IMR-90 (cell line): ENCODE data around the gene SRMS. TPM values are rescaled to one million over a fixed set of nuclear protein-coding genes. Genes with fewer than 3 reads are reported as not detected.

Experiments used
- ATAC-seq: fragments of 200-7000 bp; cut with Tn5 transposase; 2 replicates; pipeline ENCODE4 v1.9.1; 2020; ENCODE audit warnings: low read depth, mild to moderate bottlenecking, moderate library complexity
- BruUV-seq: library from RNA; stranded (reverse); fragments of 400-500 nt; replicated peaks from 2 replicates; lab custom pipeline; 2021; lab: Mats Ljungman, UMichigan
- CTCF ChIA-PET: fragments of 300-600 bp; formaldehyde crosslinking; extraction: SDS; loops from one replicate; lab custom pipeline; 2021; ENCODE audit warnings: antibody characterized with exemption; lab: Yijun Ruan, JAX
- POLR2A ChIA-PET: fragments of 300-600 bp; sonication (Branson Sonifier 250); formaldehyde crosslinking; loops from one replicate; lab custom pipeline; 2022; ENCODE audit warnings: antibody characterized with exemption; ENCODE audit not compliant: unreplicated experiment; lab: Charles Lee
- DNase-seq: peaks from one replicate; pipeline ENCODE4 v3.0.0; 2013
- H2AFZ ChIP-seq: replicated peaks from 2 replicates; pipeline ENCODE3; 2013; ENCODE audit warnings: low read length, mild to moderate bottlenecking; ENCODE audit not compliant: poor library complexity
- H2AK5ac ChIP-seq: 2 replicates; pipeline ENCODE4 v1.6.1; 2013; ENCODE audit warnings: low read depth, low read length, inconsistent platforms
- H2AK9ac ChIP-seq: replicated peaks from 2 replicates; pipeline ENCODE3; 2013; ENCODE audit warnings: mild to moderate bottlenecking, low read depth, low read length, moderate library complexity; ENCODE audit not compliant: poor library complexity
- H2BK120ac ChIP-seq: 2 replicates; pipeline ENCODE4 v1.6.1; 2013; ENCODE audit warnings: low read depth, low read length, inconsistent platforms
- H2BK15ac ChIP-seq: 3 replicates; pipeline ENCODE4 v1.6.1; 2013; ENCODE audit warnings: low read depth, low read length, inconsistent platforms
- H2BK20ac ChIP-seq: 2 replicates; pipeline ENCODE4 v1.6.1; 2013; ENCODE audit warnings: low read depth, mild to moderate bottlenecking, inconsistent platforms, low read length, moderate library complexity
- H2BK5ac ChIP-seq: 2 replicates; pipeline ENCODE4 v1.6.1; 2013; ENCODE audit warnings: mild to moderate bottlenecking, low read depth, low read length, inconsistent platforms; ENCODE audit not compliant: poor library complexity, severe bottlenecking
- H3K14ac ChIP-seq: replicated peaks from 2 replicates; pipeline ENCODE4 v1.6.1; 2013; ENCODE audit warnings: low read depth, low read length, inconsistent platforms
- H3K18ac ChIP-seq: 2 replicates; pipeline ENCODE4 v1.6.1; 2013; ENCODE audit warnings: low read depth, low read length, control low read depth
- H3K23ac ChIP-seq: 2 replicates; pipeline ENCODE4 v1.6.1; 2013; ENCODE audit warnings: low read depth, low read length, inconsistent platforms
- H3K27ac ChIP-seq: 2 replicates; pipeline ENCODE4 v1.5.1; 2013; ENCODE audit warnings: mild to moderate bottlenecking, control low read depth, low read length; ENCODE audit not compliant: insufficient read depth
- H3K27me3 ChIP-seq: 2 replicates; pipeline ENCODE4 v1.6.1; 2013; ENCODE audit warnings: low read length; ENCODE audit not compliant: control insufficient read depth, insufficient read depth
- H3K36me3 ChIP-seq: 2 replicates; pipeline ENCODE4 v1.6.1; 2013; ENCODE audit warnings: low read length, mixed read lengths; ENCODE audit not compliant: control insufficient read depth, insufficient read depth
- H3K4ac ChIP-seq: 2 replicates; pipeline ENCODE4 v1.6.1; 2013; ENCODE audit warnings: low read depth, low read length, inconsistent platforms
- H3K4me1 ChIP-seq: 2 replicates; pipeline ENCODE4 v1.6.1; 2013; ENCODE audit warnings: low read length, mixed read lengths; ENCODE audit not compliant: control insufficient read depth, insufficient read depth
- H3K4me2 ChIP-seq: 2 replicates; pipeline ENCODE4 v1.6.1; 2013; ENCODE audit warnings: low read depth, mild to moderate bottlenecking, control low read depth, low read length, moderate library complexity
- H3K4me3 ChIP-seq: 2 replicates; pipeline ENCODE4 v1.5.1; 2013; ENCODE audit warnings: low read depth, mild to moderate bottlenecking, control low read depth, low read length, moderate library complexity; ENCODE audit not compliant: insufficient read depth
- H3K56ac ChIP-seq: 2 replicates; pipeline ENCODE4 v1.6.1; 2013; ENCODE audit warnings: low read length, inconsistent platforms; ENCODE audit not compliant: insufficient read depth; ENCODE audit errors: extremely low read depth
- H3K79me1 ChIP-seq, 2 experiments: 2 replicates each; pipeline ENCODE4 v1.6.1; 2013; ENCODE audit warnings: low read length in 2 of 2, inconsistent platforms in 1 of 2, low read depth in 1 of 2
- H3K9ac ChIP-seq: 2 replicates; pipeline ENCODE4 v1.6.1; 2013; ENCODE audit warnings: low read depth, low read length, control low read depth
- H3K9me1 ChIP-seq: 2 replicates; pipeline ENCODE4 v1.6.1; 2013; ENCODE audit warnings: low read length, inconsistent platforms; ENCODE audit not compliant: insufficient read depth
- H3K9me3 ChIP-seq: 2 replicates; pipeline ENCODE4 v1.6.1; 2013; ENCODE audit warnings: low read length; ENCODE audit not compliant: control insufficient read depth, insufficient read depth
- H4K20me1 ChIP-seq: 2 replicates; pipeline ENCODE4 v1.6.1; 2013; ENCODE audit warnings: low read length, inconsistent platforms; ENCODE audit not compliant: insufficient read depth
- H4K5ac ChIP-seq: 2 replicates; pipeline ENCODE4 v1.6.1; 2013; ENCODE audit warnings: mild to moderate bottlenecking, low read depth, low read length, control low read depth
- H4K8ac ChIP-seq, 2 experiments: 2 replicates each; pipeline ENCODE4 v1.6.1; 2013; ENCODE audit warnings: low read depth in 2 of 2, low read length in 2 of 2, control low read depth in 1 of 2, inconsistent platforms in 1 of 2
- H4K91ac ChIP-seq: 2 replicates; pipeline ENCODE4 v1.6.1; 2013; ENCODE audit warnings: low read depth, low read length, inconsistent platforms; ENCODE audit not compliant: insufficient read depth
- BHLHE40 ChIP-seq: fragments of 150-350 bp; IDR thresholded peaks from 2 replicates; pipeline ENCODE4 v1.6.1; 2016; ENCODE audit warnings: mild to moderate bottlenecking, low read depth, low read length
- CEBPB ChIP-seq: IDR thresholded peaks from 2 replicates; pipeline ENCODE4 v1.6.1; 2012; ENCODE audit warnings: low read depth, low read length, improper control_type of control experiment
- CHD1 ChIP-seq: IDR thresholded peaks from 2 replicates; pipeline ENCODE4 v1.6.1; 2012; ENCODE audit warnings: low read depth, low read length, improper control_type of control experiment
- CTCF ChIP-seq: conservative IDR thresholded peaks from 2 replicates; pipeline ENCODE4 v1.5.1; 2012; ENCODE audit warnings: mild to moderate bottlenecking, low read depth, low read length, improper control_type of control experiment
- ELK1 ChIP-seq: fragments of 150-350 bp; IDR thresholded peaks from 2 replicates; pipeline ENCODE4 v1.6.1; 2016; ENCODE audit warnings: low read depth, mild to moderate bottlenecking, low read length, moderate library complexity, borderline replicate concordance
- FOS ChIP-seq: fragments of 150-350 bp; IDR thresholded peaks from 2 replicates; pipeline ENCODE4 v1.6.1; 2016; ENCODE audit warnings: low read depth, low read length
- MAFK ChIP-seq: IDR thresholded peaks from 2 replicates; pipeline ENCODE4 v1.6.1; 2012; ENCODE audit warnings: low read depth, low read length, improper control_type of control experiment
- MAZ ChIP-seq: IDR thresholded peaks from 2 replicates; pipeline ENCODE4 v1.6.1; 2012; ENCODE audit warnings: low read depth, mild to moderate bottlenecking, low read length, improper control_type of control experiment, moderate library complexity, borderline replicate concordance
- MXI1 ChIP-seq: IDR thresholded peaks from 2 replicates; pipeline ENCODE4 v1.6.1; 2012; ENCODE audit warnings: low read depth, mild to moderate bottlenecking, low read length, moderate library complexity, borderline replicate concordance
- NFE2L2 ChIP-seq: fragments of 150-350 bp; IDR thresholded peaks from 2 replicates; pipeline ENCODE4 v1.6.1; 2016; ENCODE audit warnings: low read depth, mild to moderate bottlenecking, low read length
- POLR2A ChIP-seq: IDR thresholded peaks from 2 replicates; pipeline ENCODE4 v1.6.1; 2012; ENCODE audit warnings: mild to moderate bottlenecking, low read depth, low read length
- RAD21 ChIP-seq: IDR thresholded peaks from 2 replicates; pipeline ENCODE4 v1.6.1; 2012; ENCODE audit warnings: low read length, improper control_type of control experiment
- RCOR1 ChIP-seq: IDR thresholded peaks from 2 replicates; pipeline ENCODE4 v1.6.1; 2012; ENCODE audit warnings: mild to moderate bottlenecking, low read length, improper control_type of control experiment; ENCODE audit not compliant: insufficient replicate concordance
- RFX5 ChIP-seq: IDR thresholded peaks from 2 replicates; pipeline ENCODE4 v1.8.0; 2012; ENCODE audit warnings: low read depth, mild to moderate bottlenecking, low read length, moderate library complexity
- SMC3 ChIP-seq: fragments of 150-350 bp; IDR thresholded peaks from 2 replicates; pipeline ENCODE4 v1.6.1; 2016; ENCODE audit warnings: low read depth, mild to moderate bottlenecking, antibody characterized with exemption, low read length, moderate library complexity
- USF2 ChIP-seq: fragments of 150-350 bp; IDR thresholded peaks from 2 replicates; pipeline ENCODE4 v1.6.1; 2017; ENCODE audit warnings: mild to moderate bottlenecking, antibody characterized with exemption, low read length, low read depth
- WGBS, 2 experiments: methylation state at CpG; one replicate each; pipeline versions ENCODE4 v1.1.5 to v1.1.7; 2013; ENCODE audit warnings: missing lambda C conversion rate in 2 of 2; ENCODE audit not compliant: insufficient read length in 1 of 2; ENCODE audit errors: extremely low coverage in 2 of 2; 5-methylcytosine and 5-hydroxymethylcytosine counted together
- dilution Hi-C: fragments of 300-500 bp; cut with HindIII; formaldehyde crosslinking; loops from one replicate; pipeline ENCODE4 v1.14.3; 2018; ENCODE audit warnings: low sequenced_read_pairs; ENCODE audit not compliant: unreplicated experiment
- in situ Hi-C: fragments of 300-500 bp; cut with MboI; formaldehyde crosslinking; loops from 3 replicates; pipeline ENCODE4 v1.14.3; 2019; ENCODE audit warnings: low sequenced_read_pairs, inconsistent platforms, mixed read lengths
- intact Hi-C: fragments of 100-400 bp; cut with micrococcal nuclease; formaldehyde crosslinking; loops from 2 replicates; pipeline ENCODE4 v1.10.0; 2022
- polyA plus RNA-seq, 3 experiments: library from polyadenylated mRNA; depleted of rRNA; stranded (reverse); fragments of >200 nt; gene quantifications; 2 replicates each; pipeline ENCODE4 v1.2.3, GENCODE V29; 2012; ENCODE audit warnings: low replicate concordance in 1 of 3
- total RNA-seq: library from RNA; depleted of rRNA; stranded (reverse); fragments of >200 nt; gene quantifications from 2 replicates; pipeline ENCODE4 v1.2.3, GENCODE V29; 2012

Gene SRMS
- total and polyA plus RNA-seq, 2 of the 4 experiments (the other 2 are of a cell fraction): not detected

- Histone ChIP-seq H2BK5ac (no peak overlapping the region), H3K4ac (no peak overlapping the region), H2AK9ac (no peak overlapping the region), H3K9ac (no peak overlapping the region), H4K5ac (no peak overlapping the region), H3K4me1 (no peaks in the 10 kb centered on the region), H3K18ac (no peak overlapping the region), H3K27ac (no peak overlapping the region), H3K4me3 (no peak overlapping the region), H2BK120ac (no peak overlapping the region), H3K79me1 (no peaks in the 10 kb centered on the region), H4K20me1 (no peaks in the 10 kb centered on the region), H3K4me2 (no peak overlapping the region), H2BK20ac (no peak overlapping the region), H3K56ac (no peak overlapping the region), H2BK15ac (no peak overlapping the region), H2AK5ac (no peak overlapping the region), H3K27me3 (no peaks in the 10 kb centered on the region), H3K9me3 (no peaks in the 10 kb centered on the region), H3K36me3 (peaks cover 60% of the 10 kb centered on the region), H2AFZ (no peak overlapping the region), H3K23ac (no peak overlapping the region), H3K14ac (no peak overlapping the region), H4K8ac (no peak overlapping the region), H4K91ac (no peak overlapping the region), H3K9me1 (no peaks in the 10 kb centered on the region)
- in situ Hi-C loops (no loop called here), dilution Hi-C loops (no loop called here), intact Hi-C loops (no loop called here)
- ChIA-PET CTCF (no interaction called here), POLR2A (no interaction called here)
- DNase-seq: no peak
- no TSS peak for BruUV-seq
- 93% methylated on average over 18 of the region's 36 CpGs; no CpG with 5 or more reads in 1 of the 2 experiments for WGBS, 2 experiments
- no peak for TF ChIP-seq NFE2L2
- TF ChIP-seq MAZ: no peak
- no peak for TF ChIP-seq USF2
- no peak for TF ChIP-seq MXI1
- no peak for TF ChIP-seq RFX5
- TF ChIP-seq CEBPB: no peak
- no peak for TF ChIP-seq RCOR1
- no peak for TF ChIP-seq ELK1
- TF ChIP-seq CTCF: no peak
- no peak for TF ChIP-seq RAD21
- no peak for TF ChIP-seq POLR2A
- no peak for TF ChIP-seq FOS
- TF ChIP-seq BHLHE40: no peak
- no peak for TF ChIP-seq SMC3
- no peak for TF ChIP-seq CHD1
- TF ChIP-seq MAFK: no peak
- ATAC-seq: no peak
These were observed 14.3 kb upstream of the SRMS start for GRCh38 chr20:63561624-63562396.
